ENCODE results near the gene ATG4D.

DNA sequence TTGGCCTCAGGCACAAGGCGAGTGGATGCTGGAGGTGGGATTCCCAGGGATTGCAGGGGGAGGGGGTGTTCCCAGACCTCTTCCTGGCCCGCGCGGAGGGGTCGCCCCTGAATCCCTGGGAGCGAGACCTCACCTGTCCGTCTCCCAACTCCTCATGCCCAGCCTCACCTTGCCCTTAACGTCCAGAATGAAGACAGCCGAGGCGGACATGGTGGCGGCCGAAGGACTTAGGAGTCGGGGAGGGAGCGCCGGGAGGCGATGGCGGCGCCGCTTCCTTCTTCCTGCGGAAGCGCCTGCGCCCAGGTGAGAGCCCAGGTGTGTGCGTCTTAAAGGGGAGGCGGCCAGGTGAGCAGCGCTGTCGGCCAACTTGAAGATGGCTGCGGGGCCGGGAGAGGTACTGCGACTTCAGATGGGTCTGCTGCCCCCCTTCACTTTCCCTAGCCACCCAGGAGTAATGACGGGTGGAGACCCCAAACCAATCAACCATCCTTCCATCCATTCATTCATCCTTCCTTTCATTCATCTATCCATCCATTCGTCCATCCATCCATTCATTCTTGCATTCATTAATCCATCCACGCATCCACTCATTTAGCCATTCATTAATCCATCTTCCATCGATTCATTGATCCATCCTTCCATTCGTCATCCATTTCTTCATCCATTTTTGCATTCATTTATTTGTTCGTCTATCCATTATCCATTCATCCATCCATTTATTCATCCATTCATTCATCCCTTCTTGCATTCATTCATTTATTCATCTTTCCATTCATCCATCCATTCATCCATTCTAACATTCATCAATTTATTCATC is 43.5 kb downstream of the ATG4D start, which contains the start of gene AP1M2:
- TF ChIP-seq, protein P1, sequence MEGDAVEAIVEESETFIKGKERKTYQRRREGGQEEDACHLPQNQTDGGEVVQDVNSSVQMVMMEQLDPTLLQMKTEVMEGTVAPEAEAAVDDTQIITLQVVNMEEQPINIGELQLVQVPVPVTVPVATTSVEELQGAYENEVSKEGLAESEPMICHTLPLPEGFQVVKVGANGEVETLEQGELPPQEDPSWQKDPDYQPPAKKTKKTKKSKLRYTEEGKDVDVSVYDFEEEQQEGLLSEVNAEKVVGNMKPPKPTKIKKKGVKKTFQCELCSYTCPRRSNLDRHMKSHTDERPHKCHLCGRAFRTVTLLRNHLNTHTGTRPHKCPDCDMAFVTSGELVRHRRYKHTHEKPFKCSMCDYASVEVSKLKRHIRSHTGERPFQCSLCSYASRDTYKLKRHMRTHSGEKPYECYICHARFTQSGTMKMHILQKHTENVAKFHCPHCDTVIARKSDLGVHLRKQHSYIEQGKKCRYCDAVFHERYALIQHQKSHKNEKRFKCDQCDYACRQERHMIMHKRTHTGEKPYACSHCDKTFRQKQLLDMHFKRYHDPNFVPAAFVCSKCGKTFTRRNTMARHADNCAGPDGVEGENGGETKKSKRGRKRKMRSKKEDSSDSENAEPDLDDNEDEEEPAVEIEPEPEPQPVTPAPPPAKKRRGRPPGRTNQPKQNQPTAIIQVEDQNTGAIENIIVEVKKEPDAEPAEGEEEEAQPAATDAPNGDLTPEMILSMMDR (IDR thresholded peaks at IDR 0.05) = no peak
- TF ChIP-seq POLR2AphosphoS5 (IDR thresholded peaks at IDR 0.05) (no peak), POLR2A (IDR thresholded peaks at IDR 0.05) (no peak)
